Cardiac ventricle fibroblast (primary cell): ENCODE data around the gene EIF3K. TPM values are rescaled to one million over a fixed set of nuclear protein-coding genes. Genes with fewer than 3 reads are reported as not detected.

Experiments
- total RNA-seq: library from RNA; depleted of rRNA; stranded (reverse); fragments of >200 nt; gene quantifications from 2 replicates; pipeline ENCODE4 v1.2.3, GENCODE V29; 2015

The EIF3K gene
- total RNA-seq: 249 and 281 TPM in 2 replicates

GRCh38 chr19:38618590-38619360 is at the start of gene EIF3K:
Gene EIF3K, plus strand, starts transcription at chr19:38619188. Its CDS starts 81 bp downstream, at chr19:38619269.

GRCh38 chr19:38617764-38618589 is 1.0 kb upstream of the EIF3K start, which contains the start of gene MAP4K1:
Gene MAP4K1, minus strand, starts transcription at chr19:38617953. Its CDS starts 58 bp downstream, at chr19:38617895.

GRCh38 chr19:38647368-38647965 is 28.5 kb downstream of the EIF3K start, which contains the start of gene ACTN4:
Gene ACTN4, plus strand, starts transcription at chr19:38647649. Its CDS starts 97 bp downstream, at chr19:38647746.

Other genes starting within 250 kb of the EIF3K start
- 134 and 204 TPM in 2 replicates for gene PSMD8, start 244.6 kb upstream of the EIF3K start, total RNA-seq
- 0.49 and 2.1 TPM in 2 replicates for gene GGN, start 231.2 kb upstream of the EIF3K start, total RNA-seq
- gene SPRED3, start 230.5 kb upstream of the EIF3K start, total RNA-seq: 1.4 and 2.1 TPM in 2 replicates
- gene FAM98C, start 216.1 kb upstream of the EIF3K start, total RNA-seq: 14.0 and 26.8 TPM in 2 replicates
- gene RASGRP4, start 193.0 kb upstream of the EIF3K start, total RNA-seq: not detected in 2 replicates
- under 0.01 TPM in 1 of 2 replicates, not detected in the other for gene RYR1, start 185.5 kb upstream of the EIF3K start, total RNA-seq
- gene MAP4K1, start 1.2 kb upstream of the EIF3K start, total RNA-seq: not detected in 2 replicates
- 190 and 231 TPM in 2 replicates for gene ACTN4, start 28.5 kb downstream of the EIF3K start, total RNA-seq
- gene CAPN12, start 125.3 kb downstream of the EIF3K start, total RNA-seq: not detected in 2 replicates
- gene LGALS7, start 154.3 kb downstream of the EIF3K start, total RNA-seq: not detected in 2 replicates
- gene LGALS7B, start 170.0 kb downstream of the EIF3K start, total RNA-seq: not detected in 2 replicates
- not detected in 2 replicates for gene LGALS4, start 193.8 kb downstream of the EIF3K start, total RNA-seq
- 67.3 and 78.4 TPM in 2 replicates for gene ECH1, start 212.6 kb downstream of the EIF3K start, total RNA-seq
- gene HNRNPL, start 230.8 kb downstream of the EIF3K start, total RNA-seq: 160 and 169 TPM in 2 replicates